HepG2 (cell line): ENCODE results near the gene NOX3. TPM values are rescaled to one million over a fixed set of nuclear protein-coding genes. Genes with fewer than 3 reads are reported as not detected.
A peak's percentile ranks its signal among the peaks of the same experiment; 100 is the strongest.

Experiments used
- DNMT1 ChIP-seq: sonication (generic); formaldehyde crosslinking; IDR thresholded peaks from 2 replicates; pipeline ENCODE4 v1.5.1; 2020; ENCODE audit warnings: mild to moderate bottlenecking, missing genetic modification reagents
- GABPA ChIP-seq, 2 experiments: IDR thresholded peaks; 2 replicates each; pipeline ENCODE4 v1.6.1; 2011 to 2016; ENCODE audit warnings: low read depth in 2 of 2, low read length in 1 of 2, missing biosample characterization in 1 of 2, missing genetic modification characterization in 1 of 2
- HMG20A ChIP-seq: IDR thresholded peaks from 2 replicates; pipeline ENCODE4 v1.6.1; 2016; ENCODE audit warnings: borderline replicate concordance
- JDP2 ChIP-seq: sonication (generic); formaldehyde crosslinking; IDR thresholded peaks from 2 replicates; pipeline ENCODE4 v1.8.1; 2022; ENCODE audit warnings: missing genetic modification reagents, borderline replicate concordance
- MTF2 ChIP-seq: sonication (generic); formaldehyde crosslinking; IDR thresholded peaks from 2 replicates; pipeline ENCODE4 v1.5.0; 2020; ENCODE audit warnings: missing genetic modification reagents, borderline replicate concordance
- NFATC3 ChIP-seq: sonication (generic); formaldehyde crosslinking; IDR thresholded peaks from 2 replicates; pipeline ENCODE4 v1.5.1; 2020; ENCODE audit warnings: mild to moderate bottlenecking, missing genetic modification reagents
- NFIB ChIP-seq: sonication (generic); formaldehyde crosslinking; IDR thresholded peaks from 2 replicates; pipeline ENCODE4 v1.9.0; 2021; ENCODE audit warnings: missing genetic modification reagents, mild to moderate bottlenecking, borderline replicate concordance
- NRL ChIP-seq: sonication (generic); formaldehyde crosslinking; IDR thresholded peaks from 2 replicates; pipeline ENCODE4 v1.5.0; 2020; ENCODE audit warnings: missing genetic modification reagents, mild to moderate bottlenecking, moderate library complexity, borderline replicate concordance
- TRIM24 ChIP-seq: sonication (generic); formaldehyde crosslinking; IDR thresholded peaks from 2 replicates; pipeline ENCODE4 v1.8.0; 2022; ENCODE audit warnings: mild to moderate bottlenecking, missing genetic modification reagents
- TSC22D2 ChIP-seq: sonication (generic); formaldehyde crosslinking; IDR thresholded peaks from 2 replicates; pipeline ENCODE4 v1.5.1; 2020; ENCODE audit warnings: missing genetic modification reagents, mild to moderate bottlenecking, borderline replicate concordance
- ZBTB33 ChIP-seq: sonication (generic); formaldehyde crosslinking; IDR thresholded peaks from 2 replicates; pipeline ENCODE4 v1.4.0; 2020; ENCODE audit warnings: missing genetic modification reagents
- ZNF180 ChIP-seq: sonication (generic); formaldehyde crosslinking; IDR thresholded peaks from 2 replicates; pipeline ENCODE4 v1.4.0; 2020; ENCODE audit warnings: low read depth, missing genetic modification reagents, borderline replicate concordance
- ZNF292 ChIP-seq: sonication (generic); formaldehyde crosslinking; IDR thresholded peaks from 2 replicates; pipeline ENCODE4 v1.8.1; 2022; ENCODE audit warnings: mild to moderate bottlenecking, low read depth, missing genetic modification reagents, borderline replicate concordance
- ZNF550 ChIP-seq: sonication (generic); formaldehyde crosslinking; IDR thresholded peaks from 2 replicates; pipeline ENCODE4 v1.4.0; 2020; ENCODE audit warnings: mild to moderate bottlenecking, missing genetic modification reagents, borderline replicate concordance
- ZNF678 ChIP-seq: sonication (generic); formaldehyde crosslinking; IDR thresholded peaks from 2 replicates; pipeline ENCODE4 v1.4.0; 2020; ENCODE audit warnings: mild to moderate bottlenecking, missing genetic modification reagents
- ZNF747 ChIP-seq: sonication (generic); formaldehyde crosslinking; IDR thresholded peaks from 2 replicates; pipeline ENCODE4 v1.8.1; 2023; ENCODE audit warnings: missing genetic modification reagents, mild to moderate bottlenecking, borderline replicate concordance
- ZNF749 ChIP-seq: sonication (generic); formaldehyde crosslinking; IDR thresholded peaks from 2 replicates; pipeline ENCODE4 v1.8.0; 2022; ENCODE audit warnings: mild to moderate bottlenecking, missing genetic modification reagents, moderate library complexity, borderline replicate concordance
- ZNF816 ChIP-seq: sonication (generic); formaldehyde crosslinking; IDR thresholded peaks from 2 replicates; pipeline ENCODE4 v1.8.0; 2022; ENCODE audit warnings: missing genetic modification reagents, mild to moderate bottlenecking, borderline replicate concordance
- ZSCAN31 ChIP-seq: sonication (generic); formaldehyde crosslinking; IDR thresholded peaks from 2 replicates; pipeline ENCODE4 v1.5.0; 2020; ENCODE audit warnings: low read depth, mild to moderate bottlenecking, missing genetic modification reagents
- polyA plus RNA-seq, 8 experiments: library from polyadenylated mRNA; depleted of rRNA in 3 of 8; stranded (reverse) in 7 of 8; unstranded in 1 of 8; fragments of >200 nt; fragmentation: Illumina TruSeq in 4 of 8; extraction: Trizol in 4 of 8; gene quantifications; 2 replicates each; pipeline versions ENCODE4 v1.2.1 to v1.2.3, GENCODE V29; 2011 to 2016; ENCODE audit warnings: low read depth in 4 of 8, missing spikeins in 1 of 8, mixed read lengths in 1 of 8; ENCODE audit not compliant: insufficient read depth in 1 of 8
- total RNA-seq, 5 experiments: library from RNA; depleted of rRNA; stranded (reverse); fragments of >200 nt; fragmentation: Illumina TruSeq; extraction: Trizol; gene quantifications; 2 replicates each; pipeline ENCODE4 v1.2.3, GENCODE V29; 2016; ENCODE audit warnings: low read depth in 1 of 5
- TF ChIP-seq, protein P1 (sequence below): IDR thresholded peaks from 2 replicates; pipeline ENCODE4 v1.6.1; 2016; ENCODE audit warnings: mild to moderate bottlenecking
- TF ChIP-seq, protein P2 (sequence below): sonication (generic); formaldehyde crosslinking; conservative IDR thresholded peaks from 2 replicates; pipeline ENCODE4 v1.4.0; 2020; ENCODE audit warnings: missing genetic modification reagents
- TF ChIP-seq, protein P3 (sequence below): sonication (generic); formaldehyde crosslinking; IDR thresholded peaks from 2 replicates; pipeline ENCODE4 v1.8.1; 2023; ENCODE audit warnings: mild to moderate bottlenecking, moderate library complexity, missing genetic modification reagents

NOX3 gene
- total and polyA plus RNA-seq, 2 of the 13 experiments (the other 11 are each of a cell fraction or from before 2014, with no cell fraction given): 0.09 to 0.18 TPM

DNA sequence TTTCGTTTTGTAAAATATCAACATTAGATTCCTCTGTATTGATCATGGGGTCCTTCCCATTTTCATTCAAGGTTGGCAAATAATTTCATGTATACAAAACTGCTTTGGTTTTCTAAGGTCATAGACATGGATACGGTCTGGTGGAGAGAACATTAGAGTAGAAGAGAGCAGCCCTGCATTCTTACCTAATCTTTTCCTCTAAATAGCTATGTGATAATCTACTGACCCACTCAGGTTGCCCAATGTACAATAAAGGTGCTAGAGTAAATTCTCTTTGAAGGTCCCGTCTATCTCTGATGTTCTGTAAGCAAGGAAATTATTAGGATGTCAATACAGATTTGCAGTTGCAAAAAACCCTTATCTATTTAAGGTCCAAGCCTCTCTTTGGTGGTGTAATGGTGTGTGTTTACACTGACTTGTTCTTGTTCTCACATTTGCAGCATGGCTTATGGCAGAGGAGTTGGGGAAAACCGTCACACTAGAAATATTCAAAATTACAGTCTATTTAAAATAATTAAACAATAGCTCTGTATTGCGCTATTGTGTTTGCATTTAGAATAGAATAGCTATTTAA lies 31.2 kb upstream of the NOX3 start (continued):
- TF ChIP-seq, protein P1, sequence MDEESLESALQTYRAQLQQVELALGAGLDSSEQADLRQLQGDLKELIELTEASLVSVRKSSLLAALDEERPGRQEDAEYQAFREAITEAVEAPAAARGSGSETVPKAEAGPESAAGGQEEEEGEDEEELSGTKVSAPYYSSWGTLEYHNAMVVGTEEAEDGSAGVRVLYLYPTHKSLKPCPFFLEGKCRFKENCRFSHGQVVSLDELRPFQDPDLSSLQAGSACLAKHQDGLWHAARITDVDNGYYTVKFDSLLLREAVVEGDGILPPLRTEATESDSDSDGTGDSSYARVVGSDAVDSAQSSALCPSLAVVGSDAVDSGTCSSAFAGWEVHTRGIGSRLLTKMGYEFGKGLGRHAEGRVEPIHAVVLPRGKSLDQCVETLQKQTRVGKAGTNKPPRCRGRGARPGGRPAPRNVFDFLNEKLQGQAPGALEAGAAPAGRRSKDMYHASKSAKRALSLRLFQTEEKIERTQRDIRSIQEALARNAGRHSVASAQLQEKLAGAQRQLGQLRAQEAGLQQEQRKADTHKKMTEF (CRISPR knock-in tag): peak; percentile 100
- TF ChIP-seq TRIM24 (CRISPR knock-in tag) (peak; percentile 94), ZNF816 (CRISPR knock-in tag) (no peak), ZNF180 (CRISPR knock-in tag) (no peak), JDP2 (CRISPR knock-in tag) (peak; percentile 64; the same call in 1 of the 2 replicates), NRL (CRISPR knock-in tag) (no peak), ZNF550 (CRISPR knock-in tag) (no peak), ZNF678 (CRISPR knock-in tag) (peak; percentile 37; the same call in 1 of the 2 replicates), ZBTB33 (CRISPR knock-in tag) (0 out of 2 replicates have a peak, but pooled peaks have one; percentile 12), GABPA (IDR thresholded peaks at IDR 0.05; ENCODE audit: low read depth, low read length) (no peak), GABPA (CRISPR knock-in tag; IDR thresholded peaks at IDR 0.05; ENCODE audit: low read depth) (peak; percentile 47), ZNF749 (peak; percentile 75; the same call in 1 of the 2 replicates), DNMT1 (CRISPR knock-in tag) (no peak), HMG20A (peak; percentile 98), ZNF292 (CRISPR knock-in tag) (peak; percentile 93), ZSCAN31 (CRISPR knock-in tag) (peak; percentile 94), TSC22D2 (CRISPR knock-in tag) (no peak), ZNF747 (CRISPR knock-in tag) (peak; percentile 85), NFATC3 (CRISPR knock-in tag) (no peak), NFIB (no peak), MTF2 (CRISPR knock-in tag) (no peak)
- TF ChIP-seq, protein P2, sequence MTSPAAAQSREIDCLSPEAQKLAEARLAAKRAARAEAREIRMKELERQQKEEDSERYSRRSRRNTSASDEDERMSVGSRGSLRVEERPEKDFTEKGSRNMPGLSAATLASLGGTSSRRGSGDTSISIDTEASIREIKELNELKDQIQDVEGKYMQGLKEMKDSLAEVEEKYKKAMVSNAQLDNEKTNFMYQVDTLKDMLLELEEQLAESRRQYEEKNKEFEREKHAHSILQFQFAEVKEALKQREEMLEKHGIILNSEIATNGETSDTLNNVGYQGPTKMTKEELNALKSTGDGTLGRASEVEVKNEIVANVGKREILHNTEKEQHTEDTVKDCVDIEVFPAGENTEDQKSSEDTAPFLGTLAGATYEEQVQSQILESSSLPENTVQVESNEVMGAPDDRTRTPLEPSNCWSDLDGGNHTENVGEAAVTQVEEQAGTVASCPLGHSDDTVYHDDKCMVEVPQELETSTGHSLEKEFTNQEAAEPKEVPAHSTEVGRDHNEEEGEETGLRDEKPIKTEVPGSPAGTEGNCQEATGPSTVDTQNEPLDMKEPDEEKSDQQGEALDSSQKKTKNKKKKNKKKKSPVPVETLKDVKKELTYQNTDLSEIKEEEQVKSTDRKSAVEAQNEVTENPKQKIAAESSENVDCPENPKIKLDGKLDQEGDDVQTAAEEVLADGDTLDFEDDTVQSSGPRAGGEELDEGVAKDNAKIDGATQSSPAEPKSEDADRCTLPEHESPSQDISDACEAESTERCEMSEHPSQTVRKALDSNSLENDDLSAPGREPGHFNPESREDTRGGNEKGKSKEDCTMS: no peak
- TF ChIP-seq, protein P3, sequence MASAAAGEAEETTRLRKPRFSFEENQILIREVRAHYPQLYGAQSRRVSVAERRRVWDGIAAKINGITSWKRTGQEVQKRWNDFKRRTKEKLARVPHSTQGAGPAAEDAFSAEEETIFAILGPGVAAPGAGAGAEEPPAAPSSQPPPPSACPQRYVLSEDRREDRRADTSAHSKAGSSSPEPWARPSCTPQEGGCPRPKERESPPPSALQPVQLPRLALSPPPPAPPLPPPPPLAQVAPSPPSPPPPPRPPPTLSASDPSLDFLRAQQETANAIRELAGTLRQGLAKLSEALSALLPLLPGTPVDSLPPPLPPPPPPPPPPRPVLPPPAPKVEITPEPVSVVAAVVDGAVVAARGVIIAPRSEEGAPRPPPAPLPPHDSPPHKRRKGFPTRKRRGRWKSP (CRISPR knock-in tag): peak; percentile 89; the same call in 1 of the 2 replicates
